Natural killer cell (primary cell): Measurements from ENCODE around the gene MASP2. TPM values are rescaled to one million over a fixed set of nuclear protein-coding genes. Genes with fewer than 3 reads are reported as not detected.

Experiments used
- ATAC-seq, 3 donors: fragments of 150-1000 bp in 2 of 3; fragments of 200-7000 bp in 1 of 3; cut with Tn5 transposase; 1 replicate in 1 of 3; 2 replicates in 2 of 3; pipeline ENCODE4 v1.10.0; 2021; ENCODE audit warnings: mild to moderate bottlenecking in 2 of 3, moderate library complexity in 2 of 3
- DNase-seq, 2 donors: peaks; one replicate each; pipeline versions ENCODE4 v3.0.0 to v3.0.0-alpha.2; 2013 to 2021; ENCODE audit warnings: mixed read lengths in 1 of 2
- H3K27ac ChIP-seq: one replicate; pipeline ENCODE4 v1.5.1; 2013; ENCODE audit warnings: mild to moderate bottlenecking, low read length
- H3K27me3 ChIP-seq: one replicate; pipeline ENCODE4 v1.6.1; 2013; ENCODE audit warnings: low read length; ENCODE audit not compliant: control insufficient read depth, insufficient read depth
- H3K36me3 ChIP-seq: one replicate; pipeline ENCODE4 v1.6.1; 2013; ENCODE audit warnings: low read length; ENCODE audit not compliant: control insufficient read depth, insufficient read depth
- H3K4me1 ChIP-seq: one replicate; pipeline ENCODE4 v1.6.1; 2013; ENCODE audit warnings: low read length; ENCODE audit not compliant: control insufficient read depth, insufficient read depth
- H3K4me3 ChIP-seq: one replicate; pipeline ENCODE4 v1.5.1; 2013; ENCODE audit warnings: low read length
- H3K9me3 ChIP-seq: one replicate; pipeline ENCODE4 v1.6.1; 2013; ENCODE audit warnings: low read length; ENCODE audit not compliant: control insufficient read depth, insufficient read depth
- H3K27ac Mint-ChIP-seq, 2 donors: one replicate each; pipeline ENCODE4 v1.8.0; 2022; ENCODE audit warnings: mild to moderate bottlenecking in 2 of 2, mixed read lengths in 2 of 2, moderate library complexity in 1 of 2
- H3K27me3 Mint-ChIP-seq, 2 donors: one replicate each; pipeline ENCODE4 v1.8.0; 2022; ENCODE audit warnings: low read depth in 2 of 2, mixed read lengths in 2 of 2
- H3K36me3 Mint-ChIP-seq: one replicate; pipeline ENCODE4 v1.8.0; 2022; ENCODE audit warnings: mixed read lengths
- H3K4me1 Mint-ChIP-seq, 2 donors: one replicate each; pipeline ENCODE4 v1.8.0; 2022; ENCODE audit warnings: mixed read lengths in 2 of 2
- H3K4me3 Mint-ChIP-seq: one replicate; pipeline ENCODE4 v1.8.0; 2022; ENCODE audit warnings: mild to moderate bottlenecking, moderate library complexity, mixed read lengths
- H3K9me3 Mint-ChIP-seq, 2 donors: one replicate each; pipeline ENCODE4 v1.8.0; 2022; ENCODE audit warnings: mixed read lengths in 2 of 2
- WGBS: methylation state at CpG from one replicate; pipeline ENCODE4 v1.1.7; 2013; ENCODE audit warnings: missing lambda C conversion rate; ENCODE audit not compliant: insufficient coverage; 5-methylcytosine and 5-hydroxymethylcytosine counted together
- intact Hi-C: fragments of 100-400 bp; cut with micrococcal nuclease; formaldehyde crosslinking; loops from one replicate; pipeline ENCODE4 v1.14.2; 2022
- total RNA-seq, 4 donors: library from RNA; stranded (reverse); fragments of 120-200 nt in 1 of 4; gene quantifications; one replicate each; pipeline versions ENCODE4 v1.2.3 to v1.2.4, GENCODE V29; 2013 to 2022
- TF ChIP-seq, protein P1 (sequence below): fragments of 200-600 bp; IDR thresholded peaks from one replicate; pipeline ENCODE4 v1.8.0; 2022; ENCODE audit warnings: antibody characterized with exemption

Gene MASP2
- total RNA-seq, 3 donors from 2014 or later (not counting 1 experiment from before 2014, with no cell fraction given): 0.16 to 0.20 TPM; not detected in 1

DNA sequence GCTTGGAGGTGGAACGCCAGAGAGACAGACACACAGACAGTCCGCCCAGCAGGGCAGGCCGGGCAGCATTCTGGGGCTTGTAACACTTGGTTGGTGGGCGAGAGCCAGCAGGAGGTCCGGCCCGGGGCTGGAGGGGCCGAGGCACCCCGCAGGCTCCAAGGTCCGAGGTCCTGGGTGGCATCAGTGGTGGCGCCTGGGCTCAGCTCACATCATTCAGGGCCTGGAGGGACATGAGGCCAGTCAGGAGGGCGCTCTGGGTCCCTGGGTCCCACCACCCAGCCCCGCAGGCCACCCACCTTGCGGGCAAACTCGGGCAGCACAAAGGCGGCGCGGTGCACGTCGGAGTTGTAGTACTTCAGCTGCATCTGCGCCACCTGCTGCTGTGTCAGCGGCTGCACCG is 7.6 kb upstream of the MASP2 start:
- 91% methylated on average over 22 of the region's 22 CpGs for WGBS
- no peak overlapping the region for H3K4me3 Mint-ChIP-seq
- TF ChIP-seq, protein P1, sequence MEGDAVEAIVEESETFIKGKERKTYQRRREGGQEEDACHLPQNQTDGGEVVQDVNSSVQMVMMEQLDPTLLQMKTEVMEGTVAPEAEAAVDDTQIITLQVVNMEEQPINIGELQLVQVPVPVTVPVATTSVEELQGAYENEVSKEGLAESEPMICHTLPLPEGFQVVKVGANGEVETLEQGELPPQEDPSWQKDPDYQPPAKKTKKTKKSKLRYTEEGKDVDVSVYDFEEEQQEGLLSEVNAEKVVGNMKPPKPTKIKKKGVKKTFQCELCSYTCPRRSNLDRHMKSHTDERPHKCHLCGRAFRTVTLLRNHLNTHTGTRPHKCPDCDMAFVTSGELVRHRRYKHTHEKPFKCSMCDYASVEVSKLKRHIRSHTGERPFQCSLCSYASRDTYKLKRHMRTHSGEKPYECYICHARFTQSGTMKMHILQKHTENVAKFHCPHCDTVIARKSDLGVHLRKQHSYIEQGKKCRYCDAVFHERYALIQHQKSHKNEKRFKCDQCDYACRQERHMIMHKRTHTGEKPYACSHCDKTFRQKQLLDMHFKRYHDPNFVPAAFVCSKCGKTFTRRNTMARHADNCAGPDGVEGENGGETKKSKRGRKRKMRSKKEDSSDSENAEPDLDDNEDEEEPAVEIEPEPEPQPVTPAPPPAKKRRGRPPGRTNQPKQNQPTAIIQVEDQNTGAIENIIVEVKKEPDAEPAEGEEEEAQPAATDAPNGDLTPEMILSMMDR: no peak
- H3K4me1 Mint-ChIP-seq: peaks cover 6 to 11% of the 10 kb centered on the region in 2 donors
- no peaks in the 10 kb centered on the region for H3K27me3 ChIP-seq
- no peak overlapping the region for H3K4me3 ChIP-seq
- H3K36me3 ChIP-seq: peaks cover 4% of the 10 kb centered on the region
- no peaks in the 10 kb centered on the region for H3K27me3 Mint-ChIP-seq
- ATAC-seq (no peak), DNase-seq (no peak)
- H3K27ac ChIP-seq: no peak overlapping the region
- H3K36me3 Mint-ChIP-seq: no peaks in the 10 kb centered on the region
- peaks cover 14% of the 10 kb centered on the region for H3K4me1 ChIP-seq
- intact Hi-C loops: no loop called here
- H3K9me3 Mint-ChIP-seq: no peaks in the 10 kb centered on the region
- H3K27ac Mint-ChIP-seq: no peak overlapping the region
- no peaks in the 10 kb centered on the region for H3K9me3 ChIP-seq

GRCh38 chr1:11054181-11054580 is 7.1 kb upstream of the MASP2 start:
- H3K9me3 ChIP-seq: no peaks in the 10 kb centered on the region
- H3K27ac ChIP-seq: no peak overlapping the region
- no peak overlapping the region for H3K4me3 ChIP-seq
- H3K27me3 ChIP-seq: no peaks in the 10 kb centered on the region
- WGBS: 93% methylated on average over 7 of the region's 7 CpGs
- Mint-ChIP-seq H3K27me3 (no peaks in the 10 kb centered on the region), H3K36me3 (no peaks in the 10 kb centered on the region), H3K4me3 (no peak overlapping the region), H3K4me1 (peaks cover 6 to 8% of the 10 kb centered on the region in 2 donors), H3K9me3 (no peaks in the 10 kb centered on the region), H3K27ac (no peak overlapping the region)
- peaks cover 4% of the 10 kb centered on the region for H3K36me3 ChIP-seq
- TF ChIP-seq, protein P1: no peak
- peaks cover 11% of the 10 kb centered on the region for H3K4me1 ChIP-seq
- no peak for DNase-seq
- intact Hi-C loops: no loop called here
- no peak for ATAC-seq

DNA sequence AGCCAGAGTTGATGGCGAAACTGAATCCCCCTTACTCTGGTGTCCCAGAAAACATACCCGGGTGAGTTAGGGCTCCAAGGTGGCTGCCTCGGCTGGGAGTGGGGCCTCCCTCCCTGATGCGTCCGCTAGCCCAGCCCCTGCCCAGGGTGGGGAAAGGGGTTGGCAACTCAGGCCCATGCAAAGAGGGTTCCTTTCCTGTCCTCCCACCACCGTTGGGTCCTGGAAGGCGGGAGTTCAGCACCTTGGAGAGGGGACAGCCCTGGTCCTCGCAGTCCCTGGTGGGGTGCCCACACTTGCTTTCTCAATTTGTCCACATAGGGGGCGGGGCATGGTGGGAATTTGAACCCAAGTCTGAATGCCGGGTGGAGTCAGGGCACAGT is 6.7 kb upstream of the MASP2 start:
- Histone ChIP-seq H3K36me3 (peaks cover 4% of the 10 kb centered on the region), H3K27ac (no peak overlapping the region), H3K4me1 (peaks cover 7% of the 10 kb centered on the region), H3K4me3 (no peak overlapping the region), H3K27me3 (no peaks in the 10 kb centered on the region), H3K9me3 (no peaks in the 10 kb centered on the region)
- H3K27ac Mint-ChIP-seq: no peak overlapping the region
- 83% methylated on average over 10 of the region's 10 CpGs for WGBS
- no peak for ATAC-seq
- intact Hi-C loops: no loop called here
- no peak for DNase-seq
- no peak overlapping the region for H3K4me3 Mint-ChIP-seq
- H3K36me3 Mint-ChIP-seq: no peaks in the 10 kb centered on the region
- H3K4me1 Mint-ChIP-seq: peaks cover 1 to 4% of the 10 kb centered on the region in 2 donors
- H3K9me3 Mint-ChIP-seq: no peaks in the 10 kb centered on the region
- TF ChIP-seq, protein P1: no peak
- H3K27me3 Mint-ChIP-seq: no peaks in the 10 kb centered on the region
